ENCODE data around the gene STK32C. TPM values are rescaled to one million over a fixed set of nuclear protein-coding genes. Genes with fewer than 3 reads are reported as not detected.

The STK32C gene
- 16.2 TPM for polyA plus RNA-seq (2012; ENCODE audit: low read depth, missing spikeins)

DNA sequence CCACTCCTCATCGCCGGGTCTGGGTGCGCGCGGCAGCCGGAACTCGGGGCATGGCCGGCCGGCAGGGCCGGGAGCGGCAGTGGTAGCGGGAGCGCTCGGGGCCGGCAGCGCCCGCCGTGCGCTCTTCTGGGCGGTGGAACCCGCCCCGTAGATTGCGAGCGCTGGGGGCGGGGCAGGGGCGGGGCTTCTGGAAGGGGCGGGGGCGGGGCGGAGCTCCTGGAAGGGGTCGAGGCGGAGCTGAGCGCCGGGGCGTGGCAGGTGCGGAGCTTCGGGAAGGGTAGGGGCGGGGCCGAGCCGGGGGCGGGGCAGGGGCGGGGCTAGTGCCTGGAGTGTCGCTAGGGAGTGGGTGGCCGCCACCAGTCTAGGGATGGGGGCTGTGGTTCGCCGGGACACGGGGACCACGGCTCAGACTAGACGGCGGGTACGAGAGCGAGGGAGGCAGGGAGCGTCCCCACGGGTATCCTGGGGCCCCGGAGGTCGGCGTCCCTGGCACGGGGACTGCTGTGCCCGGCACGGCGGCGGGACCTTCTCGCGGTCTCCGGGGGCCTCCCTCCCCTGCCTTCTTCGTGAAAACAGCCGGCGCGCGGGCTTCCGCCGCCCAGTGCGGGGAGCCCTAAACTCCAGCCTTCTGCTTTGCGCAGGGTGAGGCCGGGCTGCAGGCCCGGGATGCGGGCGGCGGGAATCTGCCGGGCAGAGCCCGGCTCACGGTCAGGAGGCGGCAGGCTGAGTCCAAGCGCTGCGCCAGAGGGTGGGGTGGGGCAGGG lies at the start of gene STK32C:
TSS of gene STK32C (minus strand) at position 128 of the 764 bp plus-strand sequence. CDS start at position 11, 117 bp downstream.
- no peak for TF ChIP-seq POLR2AphosphoS5 (IDR thresholded peaks at IDR 0.05; ENCODE audit: low read depth, low read length)
- no peak for TF ChIP-seq TAF1 (IDR thresholded peaks at IDR 0.05; ENCODE audit: low read depth, low read length)
- TF ChIP-seq PAX5 (IDR thresholded peaks at IDR 0.05; ENCODE audit: insufficient read depth, low read length, severe bottlenecking): no peak
- TF ChIP-seq POU2F2 (IDR thresholded peaks at IDR 0.05; ENCODE audit: low read depth, low read length): no peak
- TF ChIP-seq POLR2A (IDR thresholded peaks at IDR 0.05; ENCODE audit: low read depth, low read length): no peak
- no peak for TF ChIP-seq SPI1 (IDR thresholded peaks at IDR 0.05; ENCODE audit: low read depth, low read length)
- DNase-seq (ENCODE audit: insufficient read length, low spot score) (peak; percentile 99), FAIRE-seq (peak; percentile 82)

GRCh38 chr10:132356621-132357195 lies 49.0 kb upstream of the STK32C start:
- DNase-seq (ENCODE audit: insufficient read length, low spot score) (no peak), FAIRE-seq (no peak)
- TF ChIP-seq SPI1 (IDR thresholded peaks at IDR 0.05; ENCODE audit: low read depth, low read length) (no peak), POU2F2 (IDR thresholded peaks at IDR 0.05; ENCODE audit: low read depth, low read length) (no peak), PAX5 (IDR thresholded peaks at IDR 0.05; ENCODE audit: insufficient read depth, low read length, severe bottlenecking) (no peak), POLR2A (IDR thresholded peaks at IDR 0.05; ENCODE audit: low read depth, low read length) (no peak), POLR2AphosphoS5 (IDR thresholded peaks at IDR 0.05; ENCODE audit: low read depth, low read length) (no peak), TAF1 (IDR thresholded peaks at IDR 0.05; ENCODE audit: low read depth, low read length) (no peak)

DNA sequence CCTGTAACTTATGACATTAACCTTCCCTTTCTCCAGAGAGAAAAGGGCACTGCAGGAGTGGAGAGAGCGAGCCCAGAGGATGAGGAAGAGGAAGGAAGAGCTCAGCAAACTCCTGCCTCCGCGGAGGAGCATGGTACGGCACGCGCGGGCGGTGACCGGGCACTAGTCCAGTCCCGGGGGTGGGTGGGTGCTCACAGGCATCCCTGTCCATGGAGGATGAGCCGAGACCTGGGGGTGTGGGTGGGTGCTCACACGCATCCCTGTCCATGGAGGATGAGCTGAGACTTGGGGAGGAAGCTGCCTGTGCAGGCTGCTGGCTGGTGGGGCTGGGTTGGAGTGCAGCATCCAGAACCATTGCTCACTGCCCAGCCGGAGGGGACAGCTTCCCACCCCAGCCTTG lies 48.0 kb upstream of the STK32C start:
- FAIRE-seq: no peak
- DNase-seq (ENCODE audit: insufficient read length, low spot score): no peak
- no peak for TF ChIP-seq POU2F2 (IDR thresholded peaks at IDR 0.05; ENCODE audit: low read depth, low read length)
- TF ChIP-seq PAX5 (IDR thresholded peaks at IDR 0.05; ENCODE audit: insufficient read depth, low read length, severe bottlenecking): no peak
- TF ChIP-seq POLR2AphosphoS5 (IDR thresholded peaks at IDR 0.05; ENCODE audit: low read depth, low read length): no peak
- no peak for TF ChIP-seq TAF1 (IDR thresholded peaks at IDR 0.05; ENCODE audit: low read depth, low read length)
- TF ChIP-seq POLR2A (IDR thresholded peaks at IDR 0.05; ENCODE audit: low read depth, low read length): no peak
- TF ChIP-seq SPI1 (IDR thresholded peaks at IDR 0.05; ENCODE audit: low read depth, low read length): no peak

DNA sequence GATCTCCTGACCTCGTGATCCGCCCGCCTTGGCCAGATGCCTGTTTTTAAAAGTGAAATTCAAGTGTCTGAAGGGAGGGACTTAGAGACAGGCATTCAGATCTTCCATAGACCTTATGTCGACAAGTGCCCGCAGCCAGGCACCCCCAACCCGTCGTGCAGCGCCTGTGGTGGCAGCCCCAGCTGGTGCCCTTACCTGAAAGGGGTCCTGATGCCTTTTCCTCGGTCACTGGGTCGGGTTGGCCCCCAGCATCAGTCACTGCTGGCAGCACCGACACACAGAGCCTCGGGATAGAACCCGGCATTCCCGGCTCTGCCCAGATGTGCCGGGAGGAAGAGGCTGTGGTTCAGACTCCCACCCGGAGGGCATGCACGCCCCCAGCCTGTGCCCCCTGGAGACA lies 47.5 kb upstream of the STK32C start:
- FAIRE-seq (no peak), DNase-seq (ENCODE audit: insufficient read length, low spot score) (no peak)
- TF ChIP-seq PAX5 (IDR thresholded peaks at IDR 0.05; ENCODE audit: insufficient read depth, low read length, severe bottlenecking) (no peak), POLR2A (IDR thresholded peaks at IDR 0.05; ENCODE audit: low read depth, low read length) (no peak), POU2F2 (IDR thresholded peaks at IDR 0.05; ENCODE audit: low read depth, low read length) (no peak), POLR2AphosphoS5 (IDR thresholded peaks at IDR 0.05; ENCODE audit: low read depth, low read length) (no peak), TAF1 (IDR thresholded peaks at IDR 0.05; ENCODE audit: low read depth, low read length) (no peak), SPI1 (IDR thresholded peaks at IDR 0.05; ENCODE audit: low read depth, low read length) (no peak)

- no peak for TF ChIP-seq POLR2AphosphoS5 (IDR thresholded peaks at IDR 0.05; ENCODE audit: low read depth, low read length)
- no peak for TF ChIP-seq TAF1 (IDR thresholded peaks at IDR 0.05; ENCODE audit: low read depth, low read length)
- no peak for TF ChIP-seq PAX5 (IDR thresholded peaks at IDR 0.05; ENCODE audit: insufficient read depth, low read length, severe bottlenecking)
- TF ChIP-seq POU2F2 (IDR thresholded peaks at IDR 0.05; ENCODE audit: low read depth, low read length): no peak
- no peak for TF ChIP-seq SPI1 (IDR thresholded peaks at IDR 0.05; ENCODE audit: low read depth, low read length)
- TF ChIP-seq POLR2A (IDR thresholded peaks at IDR 0.05; ENCODE audit: low read depth, low read length): no peak
- DNase-seq (ENCODE audit: insufficient read length, low spot score) (no peak), FAIRE-seq (no peak)
Observed at GRCh38 chr10:132354356-132355094, 46.8 kb upstream of the STK32C start.

- no peak for DNase-seq (ENCODE audit: insufficient read length, low spot score)
- TF ChIP-seq TAF1 (IDR thresholded peaks at IDR 0.05; ENCODE audit: low read depth, low read length): no peak
- no peak for TF ChIP-seq POLR2A (IDR thresholded peaks at IDR 0.05; ENCODE audit: low read depth, low read length)
- TF ChIP-seq PAX5 (IDR thresholded peaks at IDR 0.05; ENCODE audit: insufficient read depth, low read length, severe bottlenecking): no peak
- no peak for TF ChIP-seq SPI1 (IDR thresholded peaks at IDR 0.05; ENCODE audit: low read depth, low read length)
- TF ChIP-seq POU2F2 (IDR thresholded peaks at IDR 0.05; ENCODE audit: low read depth, low read length): no peak
- TF ChIP-seq POLR2AphosphoS5 (IDR thresholded peaks at IDR 0.05; ENCODE audit: low read depth, low read length): no peak
- no peak for FAIRE-seq
Observed at GRCh38 chr10:132353456-132354355, 46.0 kb upstream of the STK32C start.

- FAIRE-seq: peak; percentile 31
- DNase-seq (ENCODE audit: insufficient read length, low spot score): peak; percentile 95
Observed at GRCh38 chr10:132352462-132353308, 44.9 kb upstream of the STK32C start.

GRCh38 chr10:132351611-132352010 lies 43.9 kb upstream of the STK32C start:
- no peak for DNase-seq (ENCODE audit: insufficient read length, low spot score)
- TF ChIP-seq POLR2A (IDR thresholded peaks at IDR 0.05; ENCODE audit: low read depth, low read length): no peak
- FAIRE-seq: no peak
